Esophagus muscularis mucosa (tissue), 4 donors: ENCODE measurements around the gene PLEKHG4B.

ENCODE experiments used
- CTCF ChIP-seq, 3 experiments: fragments of 200-600 bp in 2 of 3; fragments of 450-650 bp in 1 of 3; sonication (generic) in 2 of 3; IDR thresholded peaks; one replicate each; pipeline ENCODE4 v1.5.1; 2017 to 2019; ENCODE audit warnings: antibody characterized with exemption in 3 of 3, mild to moderate bottlenecking in 2 of 3, moderate library complexity in 1 of 3
- EP300 ChIP-seq: sonication (generic); formaldehyde crosslinking; IDR thresholded peaks from one replicate; pipeline ENCODE4 v1.6.1; 2017; ENCODE audit warnings: antibody characterized with exemption
- POLR2A ChIP-seq: fragments of 450-650 bp; IDR thresholded peaks from one replicate; pipeline ENCODE4 v1.6.1; 2017; ENCODE audit warnings: antibody characterized with exemption, moderate library complexity, mild to moderate bottlenecking, low read depth
- POLR2AphosphoS5 ChIP-seq, 2 donors: sonication (generic); formaldehyde crosslinking; IDR thresholded peaks; one replicate each; pipeline ENCODE4 v1.6.1; 2017; ENCODE audit warnings: antibody characterized with exemption in 2 of 2

GRCh38 chr5:194603-195209, 102.7 kb downstream of the PLEKHG4B start:
- TF ChIP-seq CTCF (IDR thresholded peaks at IDR 0.05) (no peak), POLR2A (no peak), POLR2AphosphoS5 (IDR thresholded peaks at IDR 0.05) (no peak), EP300 (no peak)
